ENCODE results near the gene HTR4. TPM values are rescaled to one million over a fixed set of nuclear protein-coding genes. Genes with fewer than 3 reads are reported as not detected.

HTR4 gene
- polyA plus RNA-seq, 3 donors, result not detected

DNA sequence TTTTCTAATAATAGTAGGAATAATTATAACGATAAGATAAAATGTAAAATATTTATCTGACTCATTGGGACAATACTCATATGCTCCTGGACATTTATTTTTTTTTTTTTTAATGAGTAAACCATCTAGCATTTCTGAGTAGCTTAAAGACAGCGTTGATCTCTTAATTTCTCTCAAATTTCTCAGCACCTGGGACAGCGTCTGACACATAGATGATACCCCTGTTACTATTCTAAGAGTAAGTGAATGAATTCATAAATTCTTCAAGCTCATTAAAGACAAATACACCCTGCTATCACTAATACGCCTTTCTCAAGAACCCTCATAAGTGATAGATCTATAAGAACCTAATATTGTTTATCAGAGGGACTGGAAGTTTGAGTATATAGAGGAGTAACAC lies 12.0 kb upstream of the HTR4 start:
- no CpG with 5 or more reads among the region's 4 CpGs for WGBS (ENCODE audit: insufficient coverage)
- peaks cover 0 to 2% of the 10 kb centered on the region in 2 donors for H3K27me3 ChIP-seq (ENCODE audit: control insufficient read depth in 2 of 2, insufficient read depth in 2 of 2, low read length in 2 of 2)
- no peaks in the 10 kb centered on the region for H3K36me3 ChIP-seq (replicated peaks in 1 of 2; ENCODE audit: control insufficient read depth in 1 of 2, insufficient read depth in 2 of 2, low read length in 2 of 2)
- H3K79me2 ChIP-seq (ENCODE audit: insufficient read depth, low read length), result no peaks in the 10 kb centered on the region
- no peak overlapping the region for H2AFZ ChIP-seq (ENCODE audit: insufficient read depth, low read depth, low read length, poor library complexity, severe bottlenecking)
- H3K36me3 Mint-ChIP-seq, result no peaks in the 10 kb centered on the region
- no peak overlapping the region for H3K27ac Mint-ChIP-seq
- no peaks in the 10 kb centered on the region for H3K9me3 ChIP-seq (replicated peaks in 1 of 2; ENCODE audit: control insufficient read depth in 1 of 2, insufficient read depth in 1 of 2, low read length in 2 of 2)
- H3K4me3 ChIP-seq (replicated peaks in 1 of 3; ENCODE audit: low read depth in 2 of 3, low read length in 3 of 3), result no peak overlapping the region
- H3K4me1 Mint-ChIP-seq, result no peaks in the 10 kb centered on the region
- no peaks in the 10 kb centered on the region for H3K4me1 ChIP-seq (ENCODE audit: control insufficient read depth in 1 of 2, insufficient read depth in 2 of 2, low read length in 2 of 2)
- no peak for TF ChIP-seq CTCF (IDR thresholded peaks at IDR 0.05)
- H3K9ac ChIP-seq (ENCODE audit: insufficient read depth, low read length, poor library complexity, severe bottlenecking), result no peak overlapping the region
- no peak overlapping the region for H3K4me3 Mint-ChIP-seq
- H4K20me1 ChIP-seq (ENCODE audit: insufficient read depth, low read length), result no peaks in the 10 kb centered on the region
- H3K4me2 ChIP-seq (replicated peaks; ENCODE audit: extremely low read depth, low read length, poor library complexity, severe bottlenecking), result no peak overlapping the region
- peaks cover 0 to 8% (median 0%) of the 10 kb centered on the region in 3 donors for H3K27me3 Mint-ChIP-seq (ENCODE audit: low read depth in 3 of 3)
- DNase-seq, result no peak
- no peak overlapping the region for H3K27ac ChIP-seq (ENCODE audit: low read depth in 1 of 2, low read length in 2 of 2)
- intact Hi-C loops (cut with micrococcal nuclease), result no loop called here
- peaks cover 0 to 3% (median 0%) of the 10 kb centered on the region in 7 donors for H3K9me3 Mint-ChIP-seq

DNA sequence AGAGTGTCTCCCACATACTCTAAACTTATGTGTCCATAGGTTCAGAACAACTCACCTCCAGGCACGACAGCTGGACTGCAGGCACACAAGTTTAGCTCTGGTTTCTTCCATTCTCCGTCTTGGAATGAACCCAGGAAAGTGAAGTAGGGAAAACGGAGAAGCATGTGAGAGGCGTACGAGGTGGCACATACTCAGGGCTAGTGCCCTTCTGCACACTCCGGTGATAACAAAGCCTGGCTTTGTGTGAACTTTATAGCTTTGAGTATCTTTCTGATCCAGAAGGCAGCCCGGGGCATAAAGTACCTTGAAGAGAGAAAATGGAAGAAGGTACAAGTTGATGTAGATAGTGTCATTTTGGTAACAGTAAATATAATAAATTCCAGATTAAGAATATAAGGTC lies 11.1 kb upstream of the HTR4 start:
- peaks cover 0 to 9% (median 2%) of the 10 kb centered on the region in 3 donors for H3K27me3 Mint-ChIP-seq (ENCODE audit: low read depth in 3 of 3)

More for the DNA sequence above, 11.1 kb upstream of the HTR4 start:
- Histone ChIP-seq H3K9ac (ENCODE audit: insufficient read depth, low read length, poor library complexity, severe bottlenecking) (no peak overlapping the region), H3K4me2 (replicated peaks; ENCODE audit: extremely low read depth, low read length, poor library complexity, severe bottlenecking) (no peak overlapping the region), H3K27ac (ENCODE audit: low read depth in 1 of 2, low read length in 2 of 2) (no peak overlapping the region), H3K4me1 (ENCODE audit: control insufficient read depth in 1 of 2, insufficient read depth in 2 of 2, low read length in 2 of 2) (no peaks in the 10 kb centered on the region), H3K9me3 (replicated peaks in 1 of 2; ENCODE audit: control insufficient read depth in 1 of 2, insufficient read depth in 1 of 2, low read length in 2 of 2) (no peaks in the 10 kb centered on the region), H3K27me3 (ENCODE audit: control insufficient read depth in 2 of 2, insufficient read depth in 2 of 2, low read length in 2 of 2) (peaks cover 2 to 4% of the 10 kb centered on the region in 2 donors), H3K79me2 (ENCODE audit: insufficient read depth, low read length) (no peaks in the 10 kb centered on the region), H4K20me1 (ENCODE audit: insufficient read depth, low read length) (no peaks in the 10 kb centered on the region), H3K4me3 (replicated peaks in 1 of 3; ENCODE audit: low read depth in 2 of 3, low read length in 3 of 3) (no peak overlapping the region), H3K36me3 (replicated peaks in 1 of 2; ENCODE audit: control insufficient read depth in 1 of 2, insufficient read depth in 2 of 2, low read length in 2 of 2) (no peaks in the 10 kb centered on the region), H2AFZ (ENCODE audit: insufficient read depth, low read depth, low read length, poor library complexity, severe bottlenecking) (no peak overlapping the region)
- no peak overlapping the region for H3K4me3 Mint-ChIP-seq
- 94% methylated on average over 5 of the region's 7 CpGs for WGBS (ENCODE audit: insufficient coverage)
- intact Hi-C loops (cut with micrococcal nuclease), result no loop called here
- no peak for TF ChIP-seq CTCF (IDR thresholded peaks at IDR 0.05)
- no peak overlapping the region for H3K27ac Mint-ChIP-seq
- no peak for DNase-seq
- peaks cover 0 to 3% (median 0%) of the 10 kb centered on the region in 7 donors for H3K9me3 Mint-ChIP-seq
- no peaks in the 10 kb centered on the region for H3K36me3 Mint-ChIP-seq
- no peaks in the 10 kb centered on the region for H3K4me1 Mint-ChIP-seq
